ENCODE results near the gene ANGPT4. TPM values are rescaled to one million over a fixed set of nuclear protein-coding genes. Genes with fewer than 3 reads are reported as not detected.

The ANGPT4 gene
- total RNA-seq, 2 experiments from 2014 or later = not detected

GRCh38 chr20:848193-848592, 67.9 kb downstream of the ANGPT4 start:
- H3K4me3 ChIP-seq (ENCODE audit: low read length) = peak overlapping the region; percentile 74
- Mint-ChIP-seq H3K4me3 (no peak overlapping the region), H3K9me3 (no peaks in the 10 kb centered on the region), H3K27ac (peak overlapping the region; percentile 89), H3K4me1 (ENCODE audit: low read depth) (peaks cover 69% of the 10 kb centered on the region), H3K27me3 (no peaks in the 10 kb centered on the region), H3K36me3 (ENCODE audit: low read depth) (peaks cover 18% of the 10 kb centered on the region)
- H3K9me3 ChIP-seq (ENCODE audit: control insufficient read depth in 1 of 2, insufficient read depth in 1 of 2, low read length in 2 of 2) = no peaks in the 10 kb centered on the region
- H3K4me1 ChIP-seq (ENCODE audit: insufficient read depth, low read length) = peaks cover 66% of the 10 kb centered on the region
- no peak overlapping the region for H3K27ac ChIP-seq (ENCODE audit: low read depth in 1 of 2, low read length in 2 of 2)
- ATAC-seq (ENCODE audit: poor library complexity) (no peak), DNase-seq (no peak)
- no peaks in the 10 kb centered on the region for H3K27me3 ChIP-seq (ENCODE audit: control insufficient read depth in 1 of 2, insufficient read depth in 2 of 2, low read length in 2 of 2)
- POLR2A ChIA-PET = interaction anchor here (0.6 to 7.5 kb wide), 2 partner anchors 15 to 34 kb away, joined by 3 to 109 read pairs; partner anchors contain the start of gene FAM110A
- TF ChIP-seq CTCF (IDR thresholded peaks at IDR 0.05) = no peak
- CTCF ChIA-PET = interaction anchor here (1.0 kb wide), 1 partner anchor 14 kb away, joined by 3 read pairs; the partner anchor contains the start of gene FAM110A
- H3K36me3 ChIP-seq (ENCODE audit: insufficient read depth, low read length) = peaks cover 2% of the 10 kb centered on the region
- intact Hi-C loops (cut with DNase I, micrococcal nuclease) = no loop called here

- H3K27ac ChIP-seq (ENCODE audit: low read depth in 1 of 2, low read length in 2 of 2) = peak overlapping the region; percentile 64 to 65
- peaks cover 0 to under 1% of the 10 kb centered on the region in 2 experiments for H3K27me3 ChIP-seq (ENCODE audit: control insufficient read depth in 1 of 2, insufficient read depth in 2 of 2, low read length in 2 of 2)
- H3K4me3 ChIP-seq (ENCODE audit: low read length) = peak overlapping the region; percentile 74
- H3K36me3 ChIP-seq (ENCODE audit: insufficient read depth, low read length) = peaks cover 2% of the 10 kb centered on the region
- intact Hi-C loops (cut with DNase I, micrococcal nuclease) = no loop called here
- ChIA-PET POLR2A (interaction anchor here (0.8 to 7.5 kb wide), 5 partner anchors 8 to 1624 kb away, joined by 3 to 109 read pairs (median 4); partner anchors contain the start of genes FAM110A and SNRPB), CTCF (interaction anchor here (0.9 kb wide), 1 partner anchor 13 kb away, joined by 3 read pairs; the partner anchor contains the start of gene FAM110A)
- peaks cover 18% of the 10 kb centered on the region for H3K36me3 Mint-ChIP-seq (ENCODE audit: low read depth)
- H3K9me3 Mint-ChIP-seq = no peaks in the 10 kb centered on the region
- DNase-seq (peak in 13 of 14 experiments; percentile 20 to 78 (median 59)), ATAC-seq (ENCODE audit: poor library complexity) (peak; percentile 43)
- peaks cover 68% of the 10 kb centered on the region for H3K4me1 Mint-ChIP-seq (ENCODE audit: low read depth)
- peak overlapping the region; percentile 89 for H3K27ac Mint-ChIP-seq
- TF ChIP-seq CTCF (IDR thresholded peaks at IDR 0.05) = no peak
- peaks cover 77% of the 10 kb centered on the region for H3K4me1 ChIP-seq (ENCODE audit: insufficient read depth, low read length)
- H3K27me3 Mint-ChIP-seq = no peaks in the 10 kb centered on the region
- H3K9me3 ChIP-seq (ENCODE audit: control insufficient read depth in 1 of 2, insufficient read depth in 1 of 2, low read length in 2 of 2) = no peaks in the 10 kb centered on the region
- peak overlapping the region; percentile 91 for H3K4me3 Mint-ChIP-seq
These were observed 69.2 kb downstream of the ANGPT4 start for GRCh38 chr20:846894-847278.

GRCh38 chr20:845941-846893, 69.9 kb downstream of the ANGPT4 start:
- Mint-ChIP-seq H3K27me3 (no peaks in the 10 kb centered on the region), H3K9me3 (no peaks in the 10 kb centered on the region), H3K36me3 (ENCODE audit: low read depth) (peaks cover 18% of the 10 kb centered on the region), H3K27ac (peak overlapping the region; percentile 89), H3K4me3 (peak overlapping the region; percentile 91), H3K4me1 (ENCODE audit: low read depth) (peaks cover 64% of the 10 kb centered on the region)
- DNase-seq (peak in 3 of 14 experiments; percentile 19 to 30 (median 29)), ATAC-seq (ENCODE audit: poor library complexity) (no peak)
- TF ChIP-seq CTCF (IDR thresholded peaks at IDR 0.05) = no peak
- H3K27me3 ChIP-seq (ENCODE audit: control insufficient read depth in 1 of 2, insufficient read depth in 2 of 2, low read length in 2 of 2) = peaks cover 0 to 4% of the 10 kb centered on the region in 2 experiments
- no peaks in the 10 kb centered on the region for H3K9me3 ChIP-seq (ENCODE audit: control insufficient read depth in 1 of 2, insufficient read depth in 1 of 2, low read length in 2 of 2)
- CTCF ChIA-PET = interaction anchor here (0.9 kb wide), 1 partner anchor 13 kb away, joined by 3 read pairs; the partner anchor contains the start of gene FAM110A
- peak overlapping the region; percentile 74 for H3K4me3 ChIP-seq (ENCODE audit: low read length)
- intact Hi-C loops (cut with DNase I, micrococcal nuclease) = no loop called here
- peaks cover 77% of the 10 kb centered on the region for H3K4me1 ChIP-seq (ENCODE audit: insufficient read depth, low read length)
- H3K36me3 ChIP-seq (ENCODE audit: insufficient read depth, low read length) = peaks cover 2% of the 10 kb centered on the region
- peak overlapping the region; percentile 64 to 65 for H3K27ac ChIP-seq (ENCODE audit: low read depth in 1 of 2, low read length in 2 of 2)
- POLR2A ChIA-PET = interaction anchor here (0.9 to 7.5 kb wide), 4 partner anchors 10 to 1624 kb away, joined by 3 to 109 read pairs (median 6); partner anchors contain the start of genes FAM110A and SNRPB

All from CD4-positive, alpha-beta T cell (primary cell).